HG03159 (cell line): ENCODE measurements around the gene KCNQ5.

Source experiments
- ATAC-seq: cut with Tn5 transposase; IDR thresholded peaks from one replicate; pipeline ENCODE4 v1.9.1; 2021; ENCODE audit warnings: mild to moderate bottlenecking, moderate library complexity; ENCODE audit not compliant: unreplicated experiment

Gene KCNQ5

DNA sequence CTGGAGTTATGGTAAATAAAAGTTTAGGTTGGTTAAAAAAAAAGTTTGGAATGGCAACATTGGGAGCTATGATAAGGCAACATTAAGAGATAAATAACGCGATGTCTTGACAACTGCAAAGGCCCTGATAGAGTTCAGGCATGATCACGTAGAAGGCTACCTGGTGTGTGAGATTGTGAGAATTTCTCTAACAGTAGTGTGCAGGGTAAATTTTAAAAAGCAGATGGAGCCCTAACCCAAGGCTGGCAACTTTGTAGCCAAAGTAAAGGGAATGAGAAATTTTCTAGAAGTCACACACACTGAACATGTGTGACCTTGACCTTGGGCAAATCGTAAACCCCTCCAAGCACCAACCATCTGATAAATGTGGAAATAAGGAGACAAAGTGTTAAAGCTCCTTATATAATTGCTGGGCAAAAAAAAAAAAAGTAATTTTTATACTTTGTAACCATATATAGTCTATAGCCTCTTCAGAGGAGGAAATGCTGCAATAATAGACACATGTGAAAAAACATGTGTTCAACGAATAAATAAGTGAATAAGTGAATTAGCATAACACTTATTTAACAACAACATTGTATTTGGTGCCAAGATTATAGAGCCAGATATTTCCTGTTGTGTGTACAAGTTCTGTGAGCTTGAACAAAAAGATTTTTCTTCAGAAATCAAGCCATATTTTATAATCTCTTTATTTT lies 18.2 kb downstream of the KCNQ5 start:
- ATAC-seq, result no peak

DNA sequence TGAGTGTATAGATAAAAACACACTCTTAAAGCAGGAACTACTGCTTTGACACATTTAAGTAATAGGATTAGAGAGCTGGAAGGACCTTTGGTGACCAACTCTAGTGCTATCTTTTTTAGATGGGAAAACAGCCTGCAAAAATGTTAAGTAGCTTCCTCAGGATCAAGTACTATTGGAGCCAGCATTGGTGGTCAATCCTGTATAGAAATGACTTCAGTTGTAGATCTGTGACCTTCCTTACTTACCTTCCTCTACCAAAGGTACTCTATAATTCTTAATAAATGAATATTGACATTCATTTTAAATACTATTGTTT lies 18.7 kb downstream of the KCNQ5 start:
- ATAC-seq, result no peak

- ATAC-seq, result no peak
These were observed 20.6 kb downstream of the KCNQ5 start for GRCh38 chr6:72642435-72642834.

- ATAC-seq, result no peak
These were observed 21.4 kb downstream of the KCNQ5 start for GRCh38 chr6:72643214-72643613.

DNA sequence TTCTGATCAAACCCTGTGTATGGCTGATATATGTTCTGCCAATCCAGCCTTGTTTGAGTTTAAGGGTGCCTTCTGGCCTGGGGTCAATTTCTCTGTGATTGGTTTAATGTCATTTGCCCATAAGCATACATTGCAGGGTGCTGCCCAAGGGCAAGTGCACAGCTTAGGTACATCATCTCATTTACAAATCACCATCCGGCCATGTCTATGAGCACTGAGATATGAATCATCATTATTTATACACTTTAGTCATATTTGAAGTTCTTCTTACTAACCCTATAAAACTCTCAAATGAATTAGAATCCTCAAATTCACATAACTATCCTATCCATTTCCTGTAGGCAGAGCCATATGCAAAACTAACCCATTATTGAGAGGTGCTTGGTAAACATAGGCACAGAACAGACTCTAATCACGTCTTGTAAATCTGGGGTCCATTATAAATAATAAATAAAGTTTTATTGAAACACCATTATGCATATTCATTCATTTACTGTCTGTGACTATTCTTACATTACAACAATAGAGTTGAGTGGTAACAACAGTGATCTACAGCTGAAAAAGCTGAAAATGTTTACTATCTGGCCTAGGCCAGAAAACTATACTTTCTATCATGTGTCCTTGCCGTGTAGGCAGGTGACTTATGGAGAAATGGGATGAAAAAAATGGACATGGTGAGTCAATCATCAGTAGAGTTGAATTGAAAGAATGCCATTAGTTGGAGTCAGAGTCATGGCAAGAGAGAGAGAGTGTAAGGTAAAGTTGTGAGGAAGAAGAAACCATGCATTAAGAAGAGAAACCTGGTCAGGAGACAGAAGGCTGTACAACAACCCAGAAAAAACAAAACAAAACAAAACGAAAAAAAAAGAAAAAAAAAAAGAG lies 25.0 kb downstream of the KCNQ5 start:
- ATAC-seq, result no peak

DNA sequence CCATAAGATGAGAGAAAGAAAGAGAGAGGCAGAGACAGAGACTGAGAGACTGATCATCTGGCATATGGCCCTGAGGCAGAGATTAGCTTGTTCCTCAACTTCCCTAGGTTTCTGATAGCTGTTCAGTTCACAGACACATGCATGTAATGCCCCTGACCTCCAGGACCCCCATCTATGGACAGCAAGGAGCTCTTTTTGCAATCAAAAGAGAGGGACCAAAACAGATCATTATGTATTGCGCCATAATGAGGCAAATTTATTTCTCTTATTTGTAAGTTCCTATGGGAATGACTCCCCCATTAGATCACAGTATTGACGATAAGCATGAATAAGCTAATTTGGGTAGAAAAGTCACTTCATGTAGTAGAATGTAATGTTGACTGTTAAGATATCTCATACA lies 25.6 kb downstream of the KCNQ5 start:
- ATAC-seq, result no peak

GRCh38 chr6:72649032-72649984 lies 27.4 kb downstream of the KCNQ5 start:
- peak; percentile 56 for ATAC-seq

DNA sequence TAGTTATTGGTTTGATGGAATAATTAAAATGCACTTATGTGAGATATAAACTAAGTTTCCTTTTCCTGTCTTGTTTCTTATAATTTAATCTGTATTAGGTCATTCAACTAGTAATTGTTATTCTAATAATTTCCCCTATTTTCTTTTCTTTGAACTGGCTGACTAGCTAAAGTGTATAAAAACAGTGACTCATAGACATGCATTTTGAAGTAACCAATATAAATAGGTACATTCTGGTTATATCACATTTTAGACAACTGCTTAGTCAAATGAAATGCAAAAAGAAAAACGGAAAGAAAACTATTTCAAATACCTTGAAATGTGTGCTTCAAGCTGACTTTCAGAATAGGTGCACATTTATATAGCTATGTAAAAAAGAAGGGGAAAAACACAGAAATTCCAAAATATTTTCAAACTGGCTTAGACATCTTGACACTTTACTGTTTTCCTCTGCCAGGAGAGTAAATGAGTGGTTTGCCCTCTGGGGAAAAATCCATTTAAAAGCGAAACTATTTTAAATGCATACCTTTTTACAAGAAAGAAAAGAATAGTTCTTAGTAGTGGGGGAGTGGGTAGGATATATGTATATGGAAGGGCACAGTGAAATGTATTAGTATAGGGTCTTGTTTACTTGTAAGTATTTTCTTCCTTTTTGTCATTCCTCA lies 28.3 kb downstream of the KCNQ5 start:
- no peak for ATAC-seq

DNA sequence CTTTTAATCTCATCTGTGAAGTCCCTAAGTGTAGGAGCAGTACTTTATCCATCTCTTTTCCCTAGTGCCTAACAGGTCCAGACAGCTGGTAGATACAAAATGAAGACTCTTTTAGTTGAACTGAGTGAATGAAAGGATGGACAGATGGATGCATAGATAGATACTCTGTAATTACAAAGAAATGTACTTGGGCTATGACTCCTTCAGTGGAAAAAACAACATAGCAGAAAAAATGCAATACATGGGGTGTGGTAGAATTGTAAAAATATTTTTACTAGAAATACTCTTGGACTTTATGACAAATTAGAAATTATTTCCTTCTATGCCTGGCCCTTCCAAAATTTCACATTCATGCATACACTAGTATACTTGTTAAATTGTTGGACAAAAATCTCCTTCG lies 29.3 kb downstream of the KCNQ5 start:
- no peak for ATAC-seq

DNA sequence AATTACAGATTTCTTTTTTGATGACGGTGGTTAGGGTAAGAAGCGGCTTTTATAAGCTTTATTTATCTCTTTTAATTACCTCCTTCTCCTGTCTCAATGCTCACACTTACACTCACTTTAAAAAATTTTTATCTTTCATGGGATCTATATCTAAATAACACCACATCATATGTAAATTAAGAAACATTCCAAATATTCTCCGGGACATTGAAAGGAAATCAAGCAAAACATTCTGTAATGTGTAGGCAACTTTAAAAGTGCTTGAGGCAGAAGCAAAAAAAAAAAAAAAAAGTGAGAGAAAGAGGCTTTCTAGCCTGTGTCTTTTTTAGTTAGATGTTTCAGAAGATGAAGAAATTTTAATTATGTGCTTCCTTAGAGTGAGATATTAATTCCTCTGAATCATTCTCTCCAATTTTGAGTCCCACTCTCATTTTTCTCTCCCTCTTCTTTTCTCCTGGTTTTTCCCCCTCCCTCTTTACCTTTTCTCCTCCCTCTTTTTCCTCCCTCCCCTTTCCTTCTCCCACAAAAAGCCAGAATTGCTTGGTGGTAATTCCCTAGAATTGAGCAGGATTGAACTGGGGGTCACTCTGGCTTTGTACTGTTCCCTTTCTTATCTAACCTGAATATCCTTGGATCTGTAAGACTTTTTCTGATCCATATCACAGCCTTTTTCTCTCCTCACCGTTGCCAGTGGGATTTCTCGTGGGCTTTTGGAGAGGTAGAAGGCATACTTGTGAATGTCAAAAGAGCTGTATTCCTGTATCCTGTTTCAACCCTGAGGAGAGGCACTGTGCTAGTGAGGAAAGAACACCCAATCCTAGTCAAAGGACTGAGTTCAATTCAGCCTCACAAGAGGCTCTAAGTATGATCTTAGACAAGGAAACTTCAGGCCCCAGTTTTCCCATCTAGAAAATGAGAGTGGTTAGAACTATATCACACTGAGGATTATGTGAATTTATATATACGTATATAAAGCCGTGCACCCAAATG lies 30.4 kb downstream of the KCNQ5 start:
- no peak for ATAC-seq

DNA sequence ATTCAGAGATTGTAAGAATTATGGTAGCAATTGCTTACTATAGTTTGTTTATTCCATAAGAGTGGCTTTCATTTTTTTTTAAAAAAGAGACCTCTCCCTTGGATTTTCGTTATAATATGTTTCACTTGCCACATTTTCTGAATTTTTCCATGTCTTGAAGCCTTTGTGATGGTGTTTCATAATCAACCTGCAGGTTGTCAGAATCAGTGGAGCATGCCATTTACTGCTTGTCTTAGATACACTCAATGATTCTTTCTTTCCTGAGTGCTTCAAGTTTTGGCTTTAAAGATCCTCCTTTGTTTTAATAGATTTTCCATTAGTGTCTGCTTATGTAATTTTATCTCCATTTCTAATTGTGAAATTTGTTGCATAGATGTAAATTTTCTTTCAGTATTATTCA lies 31.2 kb downstream of the KCNQ5 start:
- ATAC-seq, result no peak

DNA sequence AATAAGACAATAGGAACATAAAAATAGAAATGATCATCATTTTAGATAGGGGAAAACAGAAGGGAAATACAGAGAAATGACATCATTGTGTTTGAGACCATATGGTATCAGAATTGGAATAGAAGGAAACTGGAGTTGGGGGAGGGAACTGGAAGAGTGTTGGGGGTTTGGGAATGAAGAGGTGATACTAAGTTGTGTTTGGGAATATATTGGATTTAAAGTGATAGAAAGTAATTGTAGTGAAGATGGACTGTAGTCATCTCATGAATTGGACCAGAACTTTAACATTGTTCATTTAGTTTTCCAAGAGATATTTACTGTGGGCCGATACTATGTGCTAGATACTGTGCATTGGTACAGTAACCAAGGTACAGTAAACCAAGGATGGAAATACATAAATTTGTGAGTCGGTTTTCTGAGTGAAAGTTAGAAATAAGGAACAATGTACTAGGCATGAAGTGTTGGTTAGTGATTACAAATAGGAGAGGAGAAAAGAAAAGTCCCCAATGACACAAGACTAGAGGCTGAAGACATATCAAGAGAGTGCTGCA lies 32.3 kb downstream of the KCNQ5 start:
- ATAC-seq, result peak; percentile 67

GRCh38 chr6:72657407-72658197 lies 35.7 kb downstream of the KCNQ5 start:
- no peak for ATAC-seq

DNA sequence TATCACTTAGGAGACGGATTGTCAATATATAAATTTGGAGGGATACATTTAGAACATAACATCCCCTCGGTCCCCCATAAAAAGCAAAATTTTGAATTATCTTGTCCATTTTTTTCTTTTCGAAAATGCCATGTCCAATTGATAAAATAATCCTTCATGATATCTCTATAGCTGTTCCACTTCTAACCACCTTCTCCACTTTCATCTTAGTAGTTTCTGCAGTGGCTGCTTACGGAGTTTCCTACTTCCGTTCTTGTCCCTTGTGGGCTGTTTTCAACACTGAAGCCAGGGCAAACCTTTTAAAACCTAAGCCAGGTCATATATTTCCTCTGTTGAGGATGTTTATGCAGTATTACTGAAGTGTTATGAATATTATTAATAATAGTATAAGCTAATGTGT lies 37.9 kb downstream of the KCNQ5 start:
- ATAC-seq, result no peak

DNA sequence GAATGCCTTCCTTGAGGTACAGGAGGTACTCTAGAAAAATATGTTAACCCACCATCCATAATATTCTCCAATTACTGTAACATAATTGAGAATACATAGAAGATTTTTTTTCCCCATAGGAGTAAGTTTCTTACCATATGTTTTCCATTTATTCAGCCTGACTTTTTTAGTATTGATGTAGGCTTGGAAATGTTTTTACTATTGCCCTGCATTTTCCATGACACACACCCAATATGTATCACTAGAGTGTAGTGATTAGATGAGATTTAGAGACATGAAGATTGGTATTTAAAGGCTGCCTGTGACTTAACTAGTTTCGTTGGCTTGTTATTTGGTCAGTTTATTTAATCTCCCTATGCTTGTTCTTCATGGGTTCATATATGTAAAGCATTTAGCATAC lies 39.5 kb downstream of the KCNQ5 start:
- ATAC-seq, result no peak

- no peak for ATAC-seq
These were observed 43.7 kb downstream of the KCNQ5 start for GRCh38 chr6:72665599-72665998.

- no peak for ATAC-seq
These were observed 47.5 kb downstream of the KCNQ5 start for GRCh38 chr6:72669324-72669723.

GRCh38 chr6:72672906-72673305 lies 51.0 kb downstream of the KCNQ5 start:
- no peak for ATAC-seq

DNA sequence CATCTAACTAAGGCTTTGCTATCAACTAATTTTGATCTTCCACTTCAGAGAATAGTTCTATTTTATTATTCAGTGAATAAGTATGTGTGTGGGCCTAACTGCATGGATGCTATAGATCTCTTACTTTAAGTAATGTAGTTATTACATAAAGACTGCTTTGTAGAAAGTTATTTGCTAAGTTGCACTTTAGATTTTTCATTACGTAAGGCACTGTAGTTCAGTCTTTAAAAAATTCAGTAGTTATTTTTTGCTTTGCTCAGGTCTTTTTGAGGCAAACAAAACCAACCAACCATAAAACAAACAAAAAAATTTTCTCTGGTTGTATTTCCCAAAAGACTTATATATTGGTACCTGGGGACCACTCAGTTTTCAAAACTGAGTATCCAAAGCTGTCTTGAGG lies 53.0 kb downstream of the KCNQ5 start:
- no peak for ATAC-seq
